Renal pelvis (tissue), 4 donors: ENCODE measurements around the gene GFPT2. TPM values are rescaled to one million over a fixed set of nuclear protein-coding genes. Genes with fewer than 3 reads are reported as not detected.

Experiments used
- DNase-seq: peaks from one replicate; pipeline ENCODE4 v3.0.0-alpha.2; 2013
- polyA plus RNA-seq, 3 donors: library from polyadenylated mRNA; unstranded; fragments of 120-200 nt; gene quantifications; one replicate each; pipeline ENCODE4 v1.2.1, GENCODE V29; 2013; ENCODE audit not compliant: insufficient read length in 3 of 3

The GFPT2 gene
- polyA plus RNA-seq, 3 donors: 3.8 to 4.6 (median 4.4) TPM

- peak; percentile 53 for DNase-seq
These were observed 754 bp downstream of the GFPT2 start for GRCh38 chr5:180352116-180353047.

GRCh38 chr5:180350711-180351465 is 2.2 kb downstream of the GFPT2 start:
- DNase-seq: no peak

GRCh38 chr5:180350296-180350695 is 2.8 kb downstream of the GFPT2 start:
- no peak for DNase-seq

- DNase-seq: no peak
These were observed 3.7 kb downstream of the GFPT2 start for GRCh38 chr5:180349391-180349790.

- no peak for DNase-seq
These were observed 4.8 kb downstream of the GFPT2 start for GRCh38 chr5:180348336-180348735.

- no peak for DNase-seq
These were observed 5.4 kb downstream of the GFPT2 start for GRCh38 chr5:180347702-180348101.

GRCh38 chr5:180346358-180346757 is 6.8 kb downstream of the GFPT2 start:
- DNase-seq: no peak

GRCh38 chr5:180345781-180346180 is 7.4 kb downstream of the GFPT2 start:
- no peak for DNase-seq

- no peak for DNase-seq
These were observed 8.0 kb downstream of the GFPT2 start for GRCh38 chr5:180345186-180345585.

- no peak for DNase-seq
These were observed 8.5 kb downstream of the GFPT2 start for GRCh38 chr5:180344696-180344999.

GRCh38 chr5:180343831-180344695 is 9.1 kb downstream of the GFPT2 start:
- DNase-seq: no peak

GRCh38 chr5:180343110-180343830 is 9.9 kb downstream of the GFPT2 start:
- peak; percentile 40 for DNase-seq

GRCh38 chr5:180341595-180341994 is 11.5 kb downstream of the GFPT2 start:
- DNase-seq: no peak

GRCh38 chr5:180340856-180341255 is 12.3 kb downstream of the GFPT2 start:
- no peak for DNase-seq

GRCh38 chr5:180339583-180340183 is 13.5 kb downstream of the GFPT2 start:
- DNase-seq: no peak

GRCh38 chr5:180338001-180338707 is 15.0 kb downstream of the GFPT2 start:
- DNase-seq: no peak

- no peak for DNase-seq
These were observed 16.7 kb downstream of the GFPT2 start for GRCh38 chr5:180336234-180337020.

- no peak for DNase-seq
These were observed 17.4 kb downstream of the GFPT2 start for GRCh38 chr5:180335614-180336233.
